ENCODE measurements around the gene GYS1. TPM values are rescaled to one million over a fixed set of nuclear protein-coding genes. Genes with fewer than 3 reads are reported as not detected.
A peak's percentile ranks its signal among the peaks of the same experiment; 100 is the strongest.

The GYS1 gene
- polyA plus RNA-seq, 1 experiment = 19.5 TPM

DNA sequence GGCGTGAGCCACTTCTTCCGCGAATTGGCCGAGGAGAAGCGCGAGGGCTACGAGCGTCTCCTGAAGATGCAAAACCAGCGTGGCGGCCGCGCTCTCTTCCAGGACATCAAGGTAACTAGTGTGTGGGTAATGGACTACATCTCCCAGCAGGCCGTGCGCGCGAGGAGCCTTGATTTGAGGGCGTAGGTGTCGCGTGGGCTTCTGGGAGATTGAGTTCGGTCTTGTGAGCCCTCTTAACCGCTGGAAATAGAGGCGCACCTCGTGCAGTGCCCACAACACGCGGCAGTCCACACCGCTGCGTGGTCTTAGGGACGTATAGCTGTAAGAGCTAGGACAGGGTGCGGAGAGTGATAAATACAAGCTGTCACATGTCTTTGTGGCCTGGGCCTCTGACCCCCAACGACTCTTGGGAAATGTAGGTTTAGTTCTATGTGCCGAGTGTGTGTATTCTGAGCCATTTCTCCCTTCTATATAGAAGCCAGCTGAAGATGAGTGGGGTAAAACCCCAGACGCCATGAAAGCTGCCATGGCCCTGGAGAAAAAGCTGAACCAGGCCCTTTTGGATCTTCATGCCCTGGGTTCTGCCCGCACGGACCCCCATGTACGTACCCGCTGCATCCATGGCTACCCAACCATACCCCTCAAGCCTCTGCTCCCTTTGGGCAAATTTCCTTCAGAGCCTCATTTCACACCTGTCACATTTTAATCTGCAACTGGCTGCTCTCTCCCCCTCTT, 27.1 kb downstream of the GYS1 start:
- no peak for DNase-seq (ENCODE audit: low read depth, low spot score)
- ChIA-PET CTCF (interaction anchor here (1.0 to 1.8 kb wide), 2 partner anchors 27 to 123 kb away, joined by 4 to 7 read pairs; partner anchors contain the start of genes GYS1 and RUVBL2), POLR2A (interaction anchor here (0.9 to 5.6 kb wide), 12 partner anchors 11 to 171 kb away, joined by 3 to 83 read pairs (median 5); partner anchors contain the start of genes BAX, GYS1, NUCB1 and PPP1R15A)
- H3K9me3 ChIP-seq (ENCODE audit: control insufficient read depth, insufficient read depth, low read length) = peaks cover 12% of the 10 kb centered on the region; the same call in 1 of the 2 replicates
- H3K27me3 ChIP-seq (ENCODE audit: control insufficient read depth, insufficient read depth, low read length) = no peaks in the 10 kb centered on the region
- peak overlapping the region; percentile 100 for H3K4me3 ChIP-seq (ENCODE audit: low read depth, low read length)
- TF ChIP-seq, protein P1, sequence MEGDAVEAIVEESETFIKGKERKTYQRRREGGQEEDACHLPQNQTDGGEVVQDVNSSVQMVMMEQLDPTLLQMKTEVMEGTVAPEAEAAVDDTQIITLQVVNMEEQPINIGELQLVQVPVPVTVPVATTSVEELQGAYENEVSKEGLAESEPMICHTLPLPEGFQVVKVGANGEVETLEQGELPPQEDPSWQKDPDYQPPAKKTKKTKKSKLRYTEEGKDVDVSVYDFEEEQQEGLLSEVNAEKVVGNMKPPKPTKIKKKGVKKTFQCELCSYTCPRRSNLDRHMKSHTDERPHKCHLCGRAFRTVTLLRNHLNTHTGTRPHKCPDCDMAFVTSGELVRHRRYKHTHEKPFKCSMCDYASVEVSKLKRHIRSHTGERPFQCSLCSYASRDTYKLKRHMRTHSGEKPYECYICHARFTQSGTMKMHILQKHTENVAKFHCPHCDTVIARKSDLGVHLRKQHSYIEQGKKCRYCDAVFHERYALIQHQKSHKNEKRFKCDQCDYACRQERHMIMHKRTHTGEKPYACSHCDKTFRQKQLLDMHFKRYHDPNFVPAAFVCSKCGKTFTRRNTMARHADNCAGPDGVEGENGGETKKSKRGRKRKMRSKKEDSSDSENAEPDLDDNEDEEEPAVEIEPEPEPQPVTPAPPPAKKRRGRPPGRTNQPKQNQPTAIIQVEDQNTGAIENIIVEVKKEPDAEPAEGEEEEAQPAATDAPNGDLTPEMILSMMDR (IDR thresholded peaks at IDR 0.05; ENCODE audit: low read depth, low read length) = no peak
- peak overlapping the region; percentile 82 for H3K27ac ChIP-seq (ENCODE audit: low read depth, low read length)

DNA sequence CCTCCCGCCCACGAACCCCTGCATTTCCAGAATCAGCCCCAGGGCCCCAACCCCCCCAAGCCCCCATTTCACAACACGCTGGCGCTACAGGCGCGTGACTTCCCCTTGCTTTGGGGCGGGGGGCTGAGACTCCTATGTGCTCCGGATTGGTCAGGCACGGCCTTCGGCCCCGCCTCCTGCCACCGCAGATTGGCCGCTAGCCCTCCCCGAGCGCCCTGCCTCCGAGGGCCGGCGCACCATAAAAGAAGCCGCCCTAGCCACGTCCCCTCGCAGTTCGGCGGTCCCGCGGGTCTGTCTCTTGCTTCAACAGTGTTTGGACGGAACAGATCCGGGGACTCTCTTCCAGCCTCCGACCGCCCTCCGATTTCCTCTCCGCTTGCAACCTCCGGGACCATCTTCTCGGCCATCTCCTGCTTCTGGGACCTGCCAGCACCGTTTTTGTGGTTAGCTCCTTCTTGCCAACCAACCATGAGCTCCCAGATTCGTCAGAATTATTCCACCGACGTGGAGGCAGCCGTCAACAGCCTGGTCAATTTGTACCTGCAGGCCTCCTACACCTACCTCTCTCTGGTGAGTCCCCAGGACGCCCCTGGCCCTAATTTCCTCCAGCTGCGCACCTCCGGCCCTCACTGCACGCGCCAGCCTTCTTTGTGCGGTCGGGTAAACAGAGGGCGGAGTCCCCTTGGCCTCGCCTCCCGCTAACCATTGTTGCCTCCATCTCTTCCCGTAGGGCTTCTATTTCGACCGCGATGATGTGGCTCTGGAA, 27.9 kb downstream of the GYS1 start, which contains the start of gene FTL:
Gene FTL, plus strand, starts transcription at position 270 of the 766 bp plus-strand sequence. Its CDS starts 199 bp downstream, at position 469.
- peak; percentile 93 for DNase-seq (ENCODE audit: low read depth, low spot score)
- ChIA-PET POLR2A (interaction anchor here (0.9 to 5.6 kb wide), 10 partner anchors 11 to 170 kb away, joined by 3 to 83 read pairs (median 5); partner anchors contain the start of genes BAX, GYS1, NUCB1 and PPP1R15A), CTCF (no interaction called here)
- peaks cover 12% of the 10 kb centered on the region; the same call in 1 of the 2 replicates for H3K9me3 ChIP-seq (ENCODE audit: control insufficient read depth, insufficient read depth, low read length)
- H3K27me3 ChIP-seq (ENCODE audit: control insufficient read depth, insufficient read depth, low read length) = no peaks in the 10 kb centered on the region
- peak within 1 kb of the TSS; percentile 98 for H3K27ac ChIP-seq (ENCODE audit: low read depth, low read length)
- peak within 1 kb of the TSS; percentile 100 for H3K4me3 ChIP-seq (ENCODE audit: low read depth, low read length)
- TF ChIP-seq, protein P1 (IDR thresholded peaks at IDR 0.05; ENCODE audit: low read depth, low read length) = no peak

DNA sequence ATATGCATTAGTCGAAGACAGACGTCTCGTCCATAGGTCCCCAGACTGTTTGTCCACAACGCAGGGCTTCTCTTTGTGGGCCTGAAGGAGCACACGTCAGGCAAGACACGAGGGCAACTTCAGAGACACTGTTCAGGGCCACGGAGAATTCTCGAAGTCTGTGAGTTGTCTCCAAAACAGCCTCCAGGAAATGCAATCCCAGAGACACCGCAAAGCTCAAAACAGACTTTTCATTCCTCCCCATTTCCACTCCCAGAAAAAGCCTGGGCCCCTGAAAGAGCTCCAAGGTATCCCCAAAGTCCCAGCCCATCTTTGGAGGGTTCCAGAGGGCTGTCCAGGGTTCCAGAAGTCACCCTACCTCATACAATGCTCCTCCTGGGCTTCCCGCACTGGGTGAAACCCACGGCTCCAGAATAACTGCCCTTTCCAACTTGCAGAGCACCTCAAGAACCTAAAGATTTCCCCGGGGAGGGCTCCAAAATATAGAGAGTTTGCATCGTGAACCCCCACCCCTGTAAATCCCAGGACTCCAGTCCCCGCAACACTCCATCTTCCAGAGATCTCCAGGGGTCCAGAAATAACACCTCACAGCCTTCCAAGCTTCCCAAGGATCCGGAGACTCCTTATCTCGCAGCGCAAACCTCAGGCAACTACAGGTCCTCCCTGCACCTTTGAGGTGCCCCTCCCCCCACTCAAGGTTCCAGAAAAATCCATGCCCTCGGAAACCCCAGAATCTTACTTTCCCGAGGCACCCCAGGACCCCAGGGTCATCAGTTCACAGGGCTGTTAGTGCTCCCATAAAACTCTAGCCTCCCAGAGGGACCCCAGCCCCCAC, 28.7 kb downstream of the GYS1 start:
- POLR2A ChIA-PET = interaction anchor here (0.6 to 5.6 kb wide), 17 partner anchors 10 to 239 kb away, joined by 3 to 83 read pairs (median 5); partner anchors contain the start of genes BAX, BCAT2, DHDH and GYS1
- Histone ChIP-seq H3K9me3 (ENCODE audit: control insufficient read depth, insufficient read depth, low read length) (peaks cover 9% of the 10 kb centered on the region; the same call in 1 of the 2 replicates), H3K4me3 (ENCODE audit: low read depth, low read length) (0 out of 2 replicates have a peak overlapping the region, but pooled peaks have one; percentile 20), H3K27ac (ENCODE audit: low read depth, low read length) (peak overlapping the region; percentile 98), H3K27me3 (ENCODE audit: control insufficient read depth, insufficient read depth, low read length) (no peaks in the 10 kb centered on the region)
- DNase-seq (ENCODE audit: low read depth, low spot score) = no peak
- CTCF ChIA-PET = interaction anchor here (0.6 to 0.9 kb wide), 3 partner anchors 10 to 29 kb away, joined by 3 to 4 read pairs (median 4); partner anchors contain the start of genes GYS1 and RUVBL2
- TF ChIP-seq, protein P1 (IDR thresholded peaks at IDR 0.05; ENCODE audit: low read depth, low read length) = no peak

DNA sequence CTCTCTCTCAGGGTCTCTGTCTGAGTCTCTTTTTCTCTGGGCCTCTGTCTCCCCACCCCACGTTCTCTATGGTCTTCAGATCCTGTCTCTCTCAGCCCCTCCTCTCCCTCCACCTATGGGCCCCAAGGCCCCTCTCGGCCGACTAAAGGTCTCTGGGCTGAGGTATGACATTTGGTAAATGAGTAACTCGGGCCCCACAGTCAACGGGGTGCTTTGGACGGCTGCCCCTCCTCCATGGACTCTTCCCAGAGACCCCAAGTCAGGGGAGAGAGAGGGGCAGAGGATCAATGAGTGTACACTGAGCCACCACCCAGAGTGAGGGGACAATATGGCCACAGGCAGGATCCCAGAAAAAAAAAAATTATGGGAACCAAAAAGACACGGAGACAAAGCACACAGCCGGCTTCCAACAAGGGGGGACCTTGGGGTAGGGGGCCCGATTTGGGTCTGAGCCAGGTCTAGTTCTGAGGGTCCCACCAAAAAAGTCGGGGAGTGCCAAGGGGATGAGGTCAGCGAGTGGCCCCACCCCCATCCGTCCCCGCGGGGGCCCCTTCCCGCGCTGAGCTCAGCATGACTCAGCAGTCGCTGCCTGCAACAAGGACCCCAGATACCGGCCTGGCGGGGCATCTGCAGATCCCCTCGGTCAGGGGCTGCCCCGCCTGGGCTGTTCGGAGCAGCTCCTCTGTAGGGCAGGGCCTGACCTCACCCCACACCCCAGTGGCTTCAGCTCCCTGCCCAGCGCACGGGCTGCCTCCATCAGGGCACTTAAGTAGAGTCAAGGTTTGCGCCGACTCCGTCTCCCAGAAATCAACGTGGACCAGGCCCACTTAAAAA, 29.5 kb downstream of the GYS1 start:
- CTCF ChIA-PET = interaction anchor here (0.8 to 0.9 kb wide), 2 partner anchors 9 to 30 kb away, joined by 4 read pairs; partner anchors contain the start of gene RUVBL2
- no peak for DNase-seq (ENCODE audit: low read depth, low spot score)
- H3K27ac ChIP-seq (ENCODE audit: low read depth, low read length) = peak overlapping the region; percentile 98
- 0 out of 2 replicates have a peak overlapping the region, but pooled peaks have one; percentile 20 for H3K4me3 ChIP-seq (ENCODE audit: low read depth, low read length)
- no peaks in the 10 kb centered on the region for H3K27me3 ChIP-seq (ENCODE audit: control insufficient read depth, insufficient read depth, low read length)
- POLR2A ChIA-PET = interaction anchor here (0.6 to 5.6 kb wide), 13 partner anchors 9 to 239 kb away, joined by 3 to 83 read pairs (median 4); partner anchors contain the start of genes BAX, BCAT2, DHDH and NUCB1
- TF ChIP-seq, protein P1 (IDR thresholded peaks at IDR 0.05; ENCODE audit: low read depth, low read length) = no peak
- H3K9me3 ChIP-seq (ENCODE audit: control insufficient read depth, insufficient read depth, low read length) = peaks cover 3% of the 10 kb centered on the region; the same call in 1 of the 2 replicates

Measured in AG04450 (cell line).